Raji (cell line): ENCODE data around the gene WSCD1.

Experiments used
- POLR2A ChIP-seq: IDR thresholded peaks from 2 replicates; pipeline ENCODE4 v1.6.1; 2011; ENCODE audit warnings: low read depth, low read length, control low read depth; ENCODE audit not compliant: insufficient read depth

Gene WSCD1

DNA sequence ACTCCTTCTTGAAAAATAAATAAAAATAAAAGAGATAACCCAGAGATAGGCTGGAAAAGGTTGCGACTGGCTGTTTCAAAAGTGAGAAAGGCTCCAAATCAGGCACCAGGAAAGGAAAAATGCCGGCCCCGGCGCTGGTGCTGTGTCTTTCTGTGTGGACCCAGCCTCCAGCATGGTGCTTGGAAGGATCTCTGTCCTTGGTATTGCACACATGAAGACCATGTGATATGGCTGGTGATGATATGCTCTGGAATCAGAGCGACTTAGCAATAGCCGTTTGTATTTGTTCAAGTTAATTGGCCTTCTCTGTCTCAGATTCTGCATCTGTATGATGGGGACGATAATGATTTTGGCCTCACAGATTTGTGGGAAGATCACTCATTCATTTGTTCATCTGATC is 3.4 kb downstream of the WSCD1 start:
- TF ChIP-seq POLR2A: no peak

GRCh38 chr17:6075050-6075449 is 4.9 kb downstream of the WSCD1 start:
- TF ChIP-seq POLR2A: no peak

DNA sequence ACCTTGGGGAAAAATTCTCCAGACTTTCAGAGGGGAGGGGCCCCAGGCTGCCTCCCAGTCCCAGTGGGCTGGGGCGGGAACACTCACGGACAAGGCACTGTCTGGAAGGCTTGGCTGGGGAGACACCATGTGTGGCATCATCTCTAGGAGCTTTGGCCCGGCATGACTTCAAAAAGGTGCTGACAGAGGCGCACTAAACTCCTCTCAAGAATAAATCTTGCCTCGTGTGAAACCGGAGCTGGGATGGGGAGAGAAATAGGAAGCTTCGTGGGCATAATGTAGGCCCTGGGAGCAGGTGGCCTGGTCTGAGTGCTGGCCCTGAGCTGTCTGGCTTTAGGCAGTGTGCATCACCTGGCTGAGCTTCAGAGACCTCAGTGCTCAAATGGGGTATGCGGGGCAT is 5.7 kb downstream of the WSCD1 start:
- no peak for TF ChIP-seq POLR2A

DNA sequence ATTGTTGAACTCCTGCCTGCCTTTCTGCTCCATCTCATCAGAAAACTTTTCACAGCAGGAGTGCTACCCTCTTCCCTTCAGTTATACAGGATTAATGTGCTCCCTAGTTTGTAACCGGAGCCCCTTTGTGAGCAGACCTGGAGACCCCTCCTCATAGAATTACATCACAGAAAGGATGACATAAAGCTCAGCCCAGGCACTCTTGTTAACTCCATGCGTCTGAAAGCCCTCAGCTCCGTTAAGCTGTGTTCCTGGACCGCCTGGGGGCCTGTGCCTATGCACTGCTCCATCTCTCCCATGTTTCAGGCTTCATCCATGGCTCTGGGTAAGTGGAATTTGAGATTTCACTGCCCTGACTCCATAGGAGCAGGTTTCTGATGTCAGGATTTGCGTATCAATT is 7.6 kb downstream of the WSCD1 start:
- no peak for TF ChIP-seq POLR2A

GRCh38 chr17:6078458-6078871 is 8.3 kb downstream of the WSCD1 start:
- no peak for TF ChIP-seq POLR2A

- TF ChIP-seq POLR2A: no peak
These were observed 9.1 kb downstream of the WSCD1 start for GRCh38 chr17:6079155-6079888.

GRCh38 chr17:6079960-6080359 is 9.8 kb downstream of the WSCD1 start:
- TF ChIP-seq POLR2A: no peak

GRCh38 chr17:6080711-6081430 is 10.7 kb downstream of the WSCD1 start:
- no peak for TF ChIP-seq POLR2A

- no peak for TF ChIP-seq POLR2A
These were observed 12.2 kb downstream of the WSCD1 start for GRCh38 chr17:6082335-6082734.

- TF ChIP-seq POLR2A: no peak
These were observed 14.4 kb downstream of the WSCD1 start for GRCh38 chr17:6084311-6085161.

GRCh38 chr17:6085812-6086211 is 15.6 kb downstream of the WSCD1 start:
- no peak for TF ChIP-seq POLR2A

GRCh38 chr17:6086603-6087400 is 16.6 kb downstream of the WSCD1 start:
- no peak for TF ChIP-seq POLR2A

DNA sequence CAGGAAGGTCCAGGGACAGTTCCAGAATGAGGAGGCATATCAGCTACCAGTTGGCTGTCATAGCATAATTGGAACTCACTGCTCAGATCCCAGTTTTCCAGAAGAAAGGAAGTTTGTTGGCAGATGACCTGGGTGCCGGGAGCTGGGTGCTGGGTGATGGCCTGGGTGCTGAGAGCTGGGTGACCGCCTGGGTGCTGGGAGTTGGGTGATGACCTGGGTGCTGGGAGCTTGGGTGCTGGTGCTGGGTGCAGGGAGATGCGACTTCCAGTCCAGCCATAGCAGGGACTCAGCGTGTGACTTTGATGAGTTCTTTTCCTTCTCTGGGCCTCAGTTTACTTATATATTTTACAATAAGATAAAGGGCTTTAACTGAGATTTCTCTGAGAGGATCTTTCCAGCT is 18.0 kb downstream of the WSCD1 start:
- no peak for TF ChIP-seq POLR2A

- TF ChIP-seq POLR2A: no peak
These were observed 20.1 kb downstream of the WSCD1 start for GRCh38 chr17:6090253-6090652.
